ENCODE measurements around the gene FGL2.
"Not testable (repeated sequence)": the region's sequence is repeated elsewhere in the genome, so short reads cannot be mapped to it uniquely, and the experiment has no call there.

Gene FGL2

GRCh38 chr7:77157034-77157433 lies 42.6 kb downstream of the FGL2 start:
- not testable (repeated sequence) for DNase-seq (ENCODE audit: low read depth)

GRCh38 chr7:77155601-77156377 lies 43.8 kb downstream of the FGL2 start:
- not testable (repeated sequence) for DNase-seq (ENCODE audit: low read depth)

- DNase-seq (ENCODE audit: low read depth), result not testable (repeated sequence)
Observed at GRCh38 chr7:77154917-77155464, 44.6 kb downstream of the FGL2 start.

GRCh38 chr7:77152232-77152631 lies 47.4 kb downstream of the FGL2 start:
- not testable (repeated sequence) for DNase-seq (ENCODE audit: low read depth)

Measured in fibroblast of gingiva (primary cell).